ENCODE data around the gene GRIK3.

The GRIK3 gene

GRCh38 chr1:36973056-36973455 lies 61.3 kb downstream of the GRIK3 start:
- H3K27ac ChIP-seq (ENCODE audit: low read depth, low read length) = no peak overlapping the region
- H3K27me3 ChIP-seq (ENCODE audit: control insufficient read depth in 5 of 5, insufficient read depth in 4 of 5, low read length in 5 of 5) = peaks cover 0 to 17% (median 7%) of the 10 kb centered on the region in 5 donors
- H3K9ac ChIP-seq (ENCODE audit: low read length in 5 of 5) = no peak overlapping the region
- no peak overlapping the region for H3K4me3 ChIP-seq (ENCODE audit: low read depth in 1 of 5, low read length in 5 of 5)
- H3K4me1 ChIP-seq (ENCODE audit: control insufficient read depth in 5 of 5, insufficient read depth in 5 of 5, low read length in 5 of 5) = no peaks in the 10 kb centered on the region
- peaks cover 0 to 8% (median 2%) of the 10 kb centered on the region in 5 donors for H3K9me3 ChIP-seq (ENCODE audit: control insufficient read depth in 5 of 5, low read length in 5 of 5)
- H3K36me3 ChIP-seq (ENCODE audit: control insufficient read depth in 5 of 5, insufficient read depth in 5 of 5, low read length in 5 of 5) = no peaks in the 10 kb centered on the region

DNA sequence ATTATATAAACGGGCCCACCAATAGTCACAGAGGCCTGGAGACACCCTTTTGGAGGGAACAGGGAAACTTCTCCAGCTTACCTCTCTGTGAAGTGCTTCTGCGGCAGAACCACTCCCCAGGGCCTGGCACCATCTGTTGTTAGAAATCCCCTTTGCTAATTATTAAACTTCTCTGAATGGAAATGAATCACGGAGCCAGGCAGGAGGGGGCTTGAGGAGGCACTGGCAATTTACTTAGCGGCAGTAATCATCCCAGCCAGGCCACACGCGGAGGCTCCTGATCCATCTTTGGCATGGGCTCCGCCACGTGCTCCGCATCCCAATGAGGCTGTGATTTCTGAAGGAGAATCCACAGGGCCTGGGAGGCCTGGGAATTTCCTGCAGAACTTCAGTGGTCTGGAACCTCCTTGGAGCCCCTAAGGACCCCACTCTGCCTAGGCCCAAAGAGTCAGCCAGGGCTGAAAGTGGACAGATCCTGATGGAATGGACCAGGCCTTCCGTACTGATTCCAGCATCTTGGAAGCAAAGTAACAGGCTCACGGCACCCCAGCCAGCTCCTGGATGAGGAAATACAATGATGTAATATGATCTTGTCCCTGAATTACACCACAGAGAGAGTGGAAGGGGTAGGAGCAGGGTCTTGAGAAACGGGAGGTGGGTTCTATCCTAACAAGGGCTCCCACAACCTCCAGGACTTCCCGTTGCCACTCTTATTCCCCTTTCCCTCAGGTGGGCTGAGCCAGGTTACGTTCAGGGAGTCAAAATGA lies 62.3 kb downstream of the GRIK3 start:
- no peaks in the 10 kb centered on the region for H3K9me3 ChIP-seq (ENCODE audit: control insufficient read depth in 5 of 5, low read length in 5 of 5)
- H3K9ac ChIP-seq (ENCODE audit: low read length in 5 of 5) = no peak overlapping the region
- no peaks in the 10 kb centered on the region for H3K36me3 ChIP-seq (ENCODE audit: control insufficient read depth in 5 of 5, insufficient read depth in 5 of 5, low read length in 5 of 5)
- H3K4me1 ChIP-seq (ENCODE audit: control insufficient read depth in 5 of 5, insufficient read depth in 5 of 5, low read length in 5 of 5) = no peaks in the 10 kb centered on the region
- peaks cover 5 to 12% (median 7%) of the 10 kb centered on the region in 5 donors for H3K27me3 ChIP-seq (ENCODE audit: control insufficient read depth in 5 of 5, insufficient read depth in 4 of 5, low read length in 5 of 5)
- no peak overlapping the region for H3K4me3 ChIP-seq (ENCODE audit: low read depth in 1 of 5, low read length in 5 of 5)
- no peak overlapping the region for H3K27ac ChIP-seq (ENCODE audit: low read depth, low read length)

DNA sequence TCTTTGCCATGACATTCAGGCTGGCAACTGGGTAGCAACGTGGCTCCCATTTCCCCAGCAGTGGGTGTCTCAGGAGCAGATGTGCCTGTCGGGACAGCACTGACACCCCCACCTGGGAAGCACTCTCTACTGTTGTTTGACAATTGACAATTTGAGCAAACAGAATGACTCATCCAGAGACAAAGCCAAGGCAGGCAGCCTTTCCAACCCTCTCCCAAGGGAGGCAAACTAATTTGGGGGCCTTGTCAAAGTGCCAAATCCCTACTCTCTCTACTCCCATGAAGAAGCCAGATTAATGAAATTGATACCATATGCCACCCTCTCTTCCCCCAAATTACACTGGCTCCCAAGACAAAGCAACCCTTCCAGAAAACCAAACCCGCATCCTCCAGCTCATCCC lies 65.6 kb downstream of the GRIK3 start:
- peaks cover 0 to 7% (median 5%) of the 10 kb centered on the region in 5 donors for H3K27me3 ChIP-seq (ENCODE audit: control insufficient read depth in 5 of 5, insufficient read depth in 4 of 5, low read length in 5 of 5)
- H3K9ac ChIP-seq (ENCODE audit: low read length in 5 of 5) = no peak overlapping the region
- no peaks in the 10 kb centered on the region for H3K36me3 ChIP-seq (ENCODE audit: control insufficient read depth in 5 of 5, insufficient read depth in 5 of 5, low read length in 5 of 5)
- no peak overlapping the region for H3K27ac ChIP-seq (ENCODE audit: low read depth, low read length)
- no peak overlapping the region for H3K4me3 ChIP-seq (ENCODE audit: low read depth in 1 of 5, low read length in 5 of 5)
- H3K4me1 ChIP-seq (ENCODE audit: control insufficient read depth in 5 of 5, insufficient read depth in 5 of 5, low read length in 5 of 5) = no peaks in the 10 kb centered on the region
- no peaks in the 10 kb centered on the region for H3K9me3 ChIP-seq (ENCODE audit: control insufficient read depth in 5 of 5, low read length in 5 of 5)

GRCh38 chr1:36966242-36966641 lies 68.1 kb downstream of the GRIK3 start:
- H3K36me3 ChIP-seq (ENCODE audit: control insufficient read depth in 5 of 5, insufficient read depth in 5 of 5, low read length in 5 of 5) = no peaks in the 10 kb centered on the region
- H3K4me1 ChIP-seq (ENCODE audit: control insufficient read depth in 5 of 5, insufficient read depth in 5 of 5, low read length in 5 of 5) = no peaks in the 10 kb centered on the region
- H3K9me3 ChIP-seq (ENCODE audit: control insufficient read depth in 5 of 5, low read length in 5 of 5) = no peaks in the 10 kb centered on the region
- no peak overlapping the region for H3K27ac ChIP-seq (ENCODE audit: low read depth, low read length)
- no peak overlapping the region for H3K4me3 ChIP-seq (ENCODE audit: low read depth in 1 of 5, low read length in 5 of 5)
- H3K27me3 ChIP-seq (ENCODE audit: control insufficient read depth in 5 of 5, insufficient read depth in 4 of 5, low read length in 5 of 5) = peaks cover 5 to 10% (median 8%) of the 10 kb centered on the region in 5 donors
- H3K9ac ChIP-seq (ENCODE audit: low read length in 5 of 5) = no peak overlapping the region

DNA sequence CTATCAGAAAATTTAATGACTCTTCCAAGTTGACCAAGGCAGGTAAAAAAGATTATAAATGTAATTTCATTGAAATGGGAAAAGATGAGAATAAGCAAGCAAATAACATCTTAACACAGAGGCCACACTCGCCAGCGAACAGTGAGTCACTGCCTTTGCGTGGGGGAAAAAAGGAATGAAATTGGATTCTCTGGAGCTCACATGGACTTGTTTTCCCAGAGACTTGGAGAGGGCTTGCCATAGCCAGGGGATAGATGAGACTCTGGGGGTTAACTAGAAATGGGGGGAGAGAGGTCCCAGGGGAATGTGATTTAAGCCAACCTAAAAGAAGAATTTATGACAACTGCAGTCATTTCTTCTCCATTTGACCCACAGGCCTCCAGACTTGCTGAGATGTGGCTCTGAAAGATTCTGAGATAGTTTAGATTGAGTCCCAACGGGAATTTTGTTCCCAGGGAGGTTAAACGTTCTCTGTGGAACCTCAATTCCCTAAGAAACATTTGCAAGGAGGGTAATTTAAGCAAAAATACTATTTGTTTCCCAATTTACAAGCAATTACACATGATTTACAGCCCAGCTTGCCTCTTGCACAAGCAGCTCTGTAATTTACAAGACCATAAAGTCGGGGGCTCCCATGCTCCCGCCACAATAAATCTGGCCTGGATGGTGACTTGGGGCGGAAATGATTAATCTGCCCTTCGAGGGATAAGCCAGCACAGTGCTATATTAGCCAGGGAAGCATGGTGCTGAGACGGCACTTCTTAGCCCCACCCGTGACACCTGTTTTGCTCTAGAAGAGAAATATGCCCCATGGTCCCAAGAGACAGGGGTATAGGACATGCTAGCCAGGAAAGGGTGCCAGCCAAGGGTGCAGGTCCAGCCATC lies 68.8 kb downstream of the GRIK3 start:
- Histone ChIP-seq H3K27me3 (ENCODE audit: control insufficient read depth in 5 of 5, insufficient read depth in 4 of 5, low read length in 5 of 5) (peaks cover 11 to 14% (median 12%) of the 10 kb centered on the region in 5 donors), H3K9ac (ENCODE audit: low read length in 5 of 5) (no peak overlapping the region), H3K4me1 (ENCODE audit: control insufficient read depth in 5 of 5, insufficient read depth in 5 of 5, low read length in 5 of 5) (no peaks in the 10 kb centered on the region), H3K36me3 (ENCODE audit: control insufficient read depth in 5 of 5, insufficient read depth in 5 of 5, low read length in 5 of 5) (no peaks in the 10 kb centered on the region), H3K9me3 (ENCODE audit: control insufficient read depth in 5 of 5, low read length in 5 of 5) (no peaks in the 10 kb centered on the region), H3K27ac (ENCODE audit: low read depth, low read length) (no peak overlapping the region), H3K4me3 (ENCODE audit: low read depth in 1 of 5, low read length in 5 of 5) (no peak overlapping the region)

- H3K27ac ChIP-seq (ENCODE audit: low read depth, low read length) = no peak overlapping the region
- H3K4me3 ChIP-seq (ENCODE audit: low read depth in 1 of 5, low read length in 5 of 5) = no peak overlapping the region
- no peaks in the 10 kb centered on the region for H3K4me1 ChIP-seq (ENCODE audit: control insufficient read depth in 5 of 5, insufficient read depth in 5 of 5, low read length in 5 of 5)
- H3K36me3 ChIP-seq (ENCODE audit: control insufficient read depth in 5 of 5, insufficient read depth in 5 of 5, low read length in 5 of 5) = no peaks in the 10 kb centered on the region
- peaks cover 11 to 17% (median 13%) of the 10 kb centered on the region in 5 donors for H3K27me3 ChIP-seq (ENCODE audit: control insufficient read depth in 5 of 5, insufficient read depth in 4 of 5, low read length in 5 of 5)
- H3K9me3 ChIP-seq (ENCODE audit: control insufficient read depth in 5 of 5, low read length in 5 of 5) = no peaks in the 10 kb centered on the region
- H3K9ac ChIP-seq (ENCODE audit: low read length in 5 of 5) = no peak overlapping the region
Measured at GRCh38 chr1:36964830-36965229, 69.5 kb downstream of the GRIK3 start.

DNA sequence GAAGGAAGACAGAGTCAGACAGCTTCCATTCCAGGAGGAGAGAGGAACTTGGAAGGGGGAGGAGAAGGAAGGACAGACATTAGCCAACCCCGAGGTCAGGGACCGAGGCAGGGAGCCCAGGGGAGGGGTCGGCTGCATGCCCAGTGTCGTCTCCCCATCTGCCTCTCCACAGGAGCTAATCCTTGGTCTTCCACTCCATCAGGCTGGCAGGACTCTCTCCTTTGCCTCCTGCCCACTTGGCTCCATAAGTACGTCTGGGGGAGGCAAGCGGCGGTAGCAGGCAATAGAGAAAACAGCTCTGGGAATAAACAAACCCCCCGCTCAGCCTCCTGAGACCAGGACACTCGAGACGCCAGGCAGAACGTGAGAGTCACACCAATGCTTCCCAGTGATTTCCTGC lies 71.3 kb downstream of the GRIK3 start:
- H3K9ac ChIP-seq (ENCODE audit: low read length in 5 of 5) = no peak overlapping the region
- H3K27me3 ChIP-seq (ENCODE audit: control insufficient read depth in 5 of 5, insufficient read depth in 4 of 5, low read length in 5 of 5) = peaks cover 6 to 14% (median 12%) of the 10 kb centered on the region in 5 donors
- H3K4me1 ChIP-seq (ENCODE audit: control insufficient read depth in 5 of 5, insufficient read depth in 5 of 5, low read length in 5 of 5) = no peaks in the 10 kb centered on the region
- no peak overlapping the region for H3K4me3 ChIP-seq (ENCODE audit: low read depth in 1 of 5, low read length in 5 of 5)
- no peaks in the 10 kb centered on the region for H3K9me3 ChIP-seq (ENCODE audit: control insufficient read depth in 5 of 5, low read length in 5 of 5)
- no peaks in the 10 kb centered on the region for H3K36me3 ChIP-seq (ENCODE audit: control insufficient read depth in 5 of 5, insufficient read depth in 5 of 5, low read length in 5 of 5)
- H3K27ac ChIP-seq (ENCODE audit: low read depth, low read length) = no peak overlapping the region

DNA sequence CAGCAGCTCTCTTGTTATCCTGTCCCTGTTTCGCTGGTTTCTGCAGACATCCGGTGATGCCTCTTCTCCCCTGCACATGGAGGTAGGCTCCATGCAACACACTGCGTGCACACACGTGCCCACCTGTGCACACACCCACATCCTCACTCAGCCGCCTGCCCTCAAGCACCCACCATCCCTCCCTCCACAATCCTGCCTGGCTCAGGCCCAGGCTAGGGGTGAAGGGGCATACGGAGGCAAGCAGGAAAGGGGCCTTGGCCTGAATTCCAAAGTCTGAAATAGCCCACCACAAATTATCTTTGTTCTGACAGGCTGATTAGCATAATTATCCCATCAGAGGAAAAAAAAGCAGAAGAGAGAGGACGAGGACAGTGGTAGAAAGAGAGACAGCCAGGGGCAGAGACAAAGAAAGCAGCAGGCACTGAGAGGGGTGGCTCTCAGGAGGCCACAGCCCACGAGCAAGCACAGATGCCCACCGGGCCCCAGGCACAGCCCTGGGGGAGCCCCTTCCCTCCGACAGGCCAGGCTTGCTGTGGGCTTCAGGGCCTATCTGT lies 73.2 kb downstream of the GRIK3 start:
- Histone ChIP-seq H3K9ac (ENCODE audit: low read length in 5 of 5) (no peak overlapping the region), H3K27me3 (ENCODE audit: control insufficient read depth in 5 of 5, insufficient read depth in 4 of 5, low read length in 5 of 5) (peaks cover 6 to 13% (median 11%) of the 10 kb centered on the region in 5 donors), H3K36me3 (ENCODE audit: control insufficient read depth in 5 of 5, insufficient read depth in 5 of 5, low read length in 5 of 5) (no peaks in the 10 kb centered on the region), H3K27ac (ENCODE audit: low read depth, low read length) (no peak overlapping the region), H3K4me3 (ENCODE audit: low read depth in 1 of 5, low read length in 5 of 5) (no peak overlapping the region), H3K4me1 (ENCODE audit: control insufficient read depth in 5 of 5, insufficient read depth in 5 of 5, low read length in 5 of 5) (no peaks in the 10 kb centered on the region), H3K9me3 (ENCODE audit: control insufficient read depth in 5 of 5, low read length in 5 of 5) (no peaks in the 10 kb centered on the region)

DNA sequence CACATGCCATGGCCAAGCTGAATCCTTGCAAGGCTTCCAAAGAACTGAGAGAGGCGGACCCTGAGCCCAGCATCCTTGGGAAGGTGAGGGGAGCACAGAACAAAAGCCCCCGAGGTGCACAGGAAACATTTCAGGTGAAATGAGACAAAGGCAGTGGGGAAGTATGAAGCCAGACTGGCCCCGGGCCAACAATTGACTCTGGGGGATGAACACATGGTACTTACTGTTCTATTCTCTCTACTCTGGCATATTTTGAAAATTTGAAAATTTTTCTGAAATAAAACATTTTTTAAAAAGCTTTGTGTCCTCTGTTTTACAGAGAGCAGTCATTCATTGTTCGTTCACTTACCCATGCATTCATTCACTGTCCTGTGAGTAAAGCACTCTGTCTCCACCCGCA lies 77.7 kb downstream of the GRIK3 start:
- no peaks in the 10 kb centered on the region for H3K9me3 ChIP-seq (ENCODE audit: control insufficient read depth in 5 of 5, low read length in 5 of 5)
- no peak overlapping the region for H3K27ac ChIP-seq (ENCODE audit: low read depth, low read length)
- no peak overlapping the region for H3K9ac ChIP-seq (ENCODE audit: low read length in 5 of 5)
- H3K4me3 ChIP-seq (ENCODE audit: low read depth in 1 of 5, low read length in 5 of 5) = no peak overlapping the region
- H3K27me3 ChIP-seq (ENCODE audit: control insufficient read depth in 5 of 5, insufficient read depth in 4 of 5, low read length in 5 of 5) = peaks cover 12 to 40% (median 27%) of the 10 kb centered on the region in 5 donors
- no peaks in the 10 kb centered on the region for H3K36me3 ChIP-seq (ENCODE audit: control insufficient read depth in 5 of 5, insufficient read depth in 5 of 5, low read length in 5 of 5)
- H3K4me1 ChIP-seq (ENCODE audit: control insufficient read depth in 5 of 5, insufficient read depth in 5 of 5, low read length in 5 of 5) = no peaks in the 10 kb centered on the region

DNA sequence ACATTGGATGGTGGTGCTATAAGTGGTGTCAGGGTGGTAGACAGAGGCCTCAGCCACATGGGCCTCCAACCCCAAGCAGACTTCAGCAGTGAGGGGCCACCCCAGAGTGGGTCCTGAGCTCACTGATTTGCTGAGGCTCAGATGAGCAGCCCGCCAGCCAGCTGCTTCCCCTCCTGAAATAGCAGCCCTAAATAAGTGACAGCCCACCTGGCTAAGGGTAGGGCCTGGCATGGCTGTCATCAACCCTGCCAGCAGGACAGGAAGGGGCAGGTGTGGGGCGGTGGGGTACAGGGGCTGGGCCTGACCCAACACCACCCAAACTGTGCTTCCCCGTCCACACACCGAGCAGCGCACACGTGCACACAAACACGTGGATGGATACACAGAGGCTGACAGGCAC lies 79.3 kb downstream of the GRIK3 start:
- Histone ChIP-seq H3K27ac (ENCODE audit: low read depth, low read length) (no peak overlapping the region), H3K4me1 (ENCODE audit: control insufficient read depth in 5 of 5, insufficient read depth in 5 of 5, low read length in 5 of 5) (no peaks in the 10 kb centered on the region), H3K27me3 (ENCODE audit: control insufficient read depth in 5 of 5, insufficient read depth in 4 of 5, low read length in 5 of 5) (peaks cover 8 to 28% (median 26%) of the 10 kb centered on the region in 5 donors), H3K4me3 (ENCODE audit: low read depth in 1 of 5, low read length in 5 of 5) (no peak overlapping the region), H3K9ac (ENCODE audit: low read length in 5 of 5) (no peak overlapping the region), H3K9me3 (ENCODE audit: control insufficient read depth in 5 of 5, low read length in 5 of 5) (no peaks in the 10 kb centered on the region), H3K36me3 (ENCODE audit: control insufficient read depth in 5 of 5, insufficient read depth in 5 of 5, low read length in 5 of 5) (no peaks in the 10 kb centered on the region)
